Measurements from ENCODE around the gene LGALS7.
"Not testable (repeated sequence)": the region's sequence is repeated elsewhere in the genome, so short reads cannot be mapped to it uniquely, and the experiment has no call there.

The LGALS7 gene

DNA sequence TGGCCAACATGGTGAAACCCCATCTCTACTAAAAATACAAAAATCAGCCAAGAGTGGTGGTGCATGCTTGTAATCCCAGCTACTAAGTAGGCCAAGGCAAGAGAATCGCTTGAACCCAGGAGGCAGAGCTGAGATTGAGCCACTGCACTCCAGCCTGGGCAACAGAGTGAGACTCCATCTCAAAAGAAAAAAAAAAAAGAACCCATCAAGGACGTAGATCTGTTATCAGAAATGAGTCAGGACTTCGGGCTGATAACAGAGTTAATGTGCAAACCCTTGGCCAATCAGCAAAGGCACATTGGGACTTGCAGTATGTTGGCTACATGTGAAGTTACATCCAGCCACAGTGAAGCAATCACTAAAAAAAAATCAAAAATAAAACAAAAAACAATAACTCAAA lies 10.9 kb upstream of the LGALS7 start:
- Histone ChIP-seq H3K9me3 (ENCODE audit: severe bottlenecking) (no peaks in the 10 kb centered on the region), H3K4me1 (ENCODE audit: insufficient read depth, poor library complexity, severe bottlenecking) (peaks cover 15% of the 10 kb centered on the region), H3K27ac (ENCODE audit: poor library complexity, severe bottlenecking) (no peak overlapping the region), H3K4me3 (ENCODE audit: severe bottlenecking) (no peak overlapping the region), H3K27me3 (ENCODE audit: insufficient read depth, poor library complexity, severe bottlenecking) (no peaks in the 10 kb centered on the region), H3K36me3 (ENCODE audit: low read depth) (no peaks in the 10 kb centered on the region)
- DNase-seq (ENCODE audit: low spot score) (no peak), ATAC-seq (ENCODE audit: low read depth) (no peak)
- TF ChIP-seq, protein P1, sequence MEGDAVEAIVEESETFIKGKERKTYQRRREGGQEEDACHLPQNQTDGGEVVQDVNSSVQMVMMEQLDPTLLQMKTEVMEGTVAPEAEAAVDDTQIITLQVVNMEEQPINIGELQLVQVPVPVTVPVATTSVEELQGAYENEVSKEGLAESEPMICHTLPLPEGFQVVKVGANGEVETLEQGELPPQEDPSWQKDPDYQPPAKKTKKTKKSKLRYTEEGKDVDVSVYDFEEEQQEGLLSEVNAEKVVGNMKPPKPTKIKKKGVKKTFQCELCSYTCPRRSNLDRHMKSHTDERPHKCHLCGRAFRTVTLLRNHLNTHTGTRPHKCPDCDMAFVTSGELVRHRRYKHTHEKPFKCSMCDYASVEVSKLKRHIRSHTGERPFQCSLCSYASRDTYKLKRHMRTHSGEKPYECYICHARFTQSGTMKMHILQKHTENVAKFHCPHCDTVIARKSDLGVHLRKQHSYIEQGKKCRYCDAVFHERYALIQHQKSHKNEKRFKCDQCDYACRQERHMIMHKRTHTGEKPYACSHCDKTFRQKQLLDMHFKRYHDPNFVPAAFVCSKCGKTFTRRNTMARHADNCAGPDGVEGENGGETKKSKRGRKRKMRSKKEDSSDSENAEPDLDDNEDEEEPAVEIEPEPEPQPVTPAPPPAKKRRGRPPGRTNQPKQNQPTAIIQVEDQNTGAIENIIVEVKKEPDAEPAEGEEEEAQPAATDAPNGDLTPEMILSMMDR (IDR thresholded peaks at IDR 0.05; ENCODE audit: poor library complexity, severe bottlenecking) = no peak

DNA sequence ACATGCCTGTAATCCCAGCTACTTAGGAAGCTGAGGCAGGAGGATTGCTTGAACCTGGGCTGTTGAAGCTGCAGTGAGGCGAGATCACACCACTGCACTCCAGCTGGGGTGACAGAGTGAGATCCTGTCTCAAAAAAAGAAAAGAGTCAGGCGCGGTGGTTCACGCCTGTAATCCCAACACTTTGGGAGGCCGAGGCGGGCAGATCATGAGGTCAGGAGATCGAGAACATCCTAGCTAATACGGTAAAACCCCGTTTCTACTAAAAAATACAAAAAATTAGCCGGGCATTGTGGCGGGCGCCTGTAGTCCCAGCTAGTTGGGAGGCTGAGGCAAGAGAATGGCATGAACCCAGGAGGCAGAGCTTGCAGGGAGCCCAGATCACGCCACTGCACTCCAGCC lies 8.9 kb upstream of the LGALS7 start:
- not testable (repeated sequence) for H3K27me3 ChIP-seq (ENCODE audit: insufficient read depth, poor library complexity, severe bottlenecking); ATAC-seq (ENCODE audit: low read depth); H3K9me3 ChIP-seq (ENCODE audit: severe bottlenecking); H3K4me3 ChIP-seq (ENCODE audit: severe bottlenecking); H3K4me1 ChIP-seq (ENCODE audit: insufficient read depth, poor library complexity, severe bottlenecking); H3K27ac ChIP-seq (ENCODE audit: poor library complexity, severe bottlenecking); H3K36me3 ChIP-seq (ENCODE audit: low read depth); DNase-seq (ENCODE audit: low spot score)

DNA sequence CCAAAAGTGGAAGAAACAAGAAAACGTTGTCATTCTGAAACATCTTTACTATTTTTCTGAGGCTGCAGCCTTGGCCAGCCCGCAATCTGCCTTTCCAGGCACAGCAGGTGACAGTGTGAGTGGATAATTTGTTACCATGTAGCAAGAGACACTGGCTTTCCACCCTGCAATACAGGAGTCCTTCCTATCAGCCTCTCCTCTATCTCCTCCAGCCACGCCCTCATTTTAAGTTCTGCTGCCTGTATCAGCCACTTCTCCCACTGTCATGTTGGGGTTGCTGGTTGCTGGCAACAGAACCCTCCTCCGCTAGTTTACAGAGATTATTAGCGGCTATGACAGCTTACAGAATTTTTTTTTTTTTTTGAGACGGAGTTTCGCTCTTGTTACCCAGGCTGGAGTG lies 7.7 kb upstream of the LGALS7 start:
- Histone ChIP-seq H3K36me3 (ENCODE audit: low read depth) (no peaks in the 10 kb centered on the region), H3K27me3 (ENCODE audit: insufficient read depth, poor library complexity, severe bottlenecking) (no peaks in the 10 kb centered on the region), H3K27ac (ENCODE audit: poor library complexity, severe bottlenecking) (no peak overlapping the region), H3K4me1 (ENCODE audit: insufficient read depth, poor library complexity, severe bottlenecking) (peaks cover 2% of the 10 kb centered on the region), H3K4me3 (ENCODE audit: severe bottlenecking) (no peak overlapping the region), H3K9me3 (ENCODE audit: severe bottlenecking) (no peaks in the 10 kb centered on the region)
- DNase-seq (ENCODE audit: low spot score) (no peak), ATAC-seq (ENCODE audit: low read depth) (no peak)
- TF ChIP-seq, protein P1 (IDR thresholded peaks at IDR 0.05; ENCODE audit: poor library complexity, severe bottlenecking) = no peak

DNA sequence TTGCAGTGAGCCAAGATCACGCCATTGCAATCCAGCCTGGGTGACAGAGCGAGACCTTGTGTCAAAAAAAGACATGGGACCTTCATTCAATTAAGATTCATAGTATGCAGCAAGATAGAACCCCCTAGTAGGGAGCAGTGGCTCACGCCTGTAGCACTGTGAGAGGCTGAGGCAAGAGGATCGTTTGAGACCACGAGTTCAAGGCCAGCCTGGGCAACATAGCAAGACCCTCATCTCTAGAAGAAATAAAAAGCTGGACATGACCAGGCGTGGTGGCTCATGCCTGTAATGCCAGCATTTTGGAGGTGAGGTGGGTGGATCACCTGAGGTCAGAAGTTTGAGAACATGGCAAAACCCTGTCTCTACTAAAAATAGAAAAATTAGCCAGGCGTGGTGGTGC lies 7.1 kb upstream of the LGALS7 start:
- H3K27ac ChIP-seq (ENCODE audit: poor library complexity, severe bottlenecking) = no peak overlapping the region
- no peak overlapping the region for H3K4me3 ChIP-seq (ENCODE audit: severe bottlenecking)
- DNase-seq (ENCODE audit: low spot score) (no peak), ATAC-seq (ENCODE audit: low read depth) (no peak)
- H3K4me1 ChIP-seq (ENCODE audit: insufficient read depth, poor library complexity, severe bottlenecking) = peaks cover 7% of the 10 kb centered on the region
- no peaks in the 10 kb centered on the region for H3K27me3 ChIP-seq (ENCODE audit: insufficient read depth, poor library complexity, severe bottlenecking)
- no peaks in the 10 kb centered on the region for H3K36me3 ChIP-seq (ENCODE audit: low read depth)
- TF ChIP-seq, protein P1 (IDR thresholded peaks at IDR 0.05; ENCODE audit: poor library complexity, severe bottlenecking) = no peak
- H3K9me3 ChIP-seq (ENCODE audit: severe bottlenecking) = no peaks in the 10 kb centered on the region

DNA sequence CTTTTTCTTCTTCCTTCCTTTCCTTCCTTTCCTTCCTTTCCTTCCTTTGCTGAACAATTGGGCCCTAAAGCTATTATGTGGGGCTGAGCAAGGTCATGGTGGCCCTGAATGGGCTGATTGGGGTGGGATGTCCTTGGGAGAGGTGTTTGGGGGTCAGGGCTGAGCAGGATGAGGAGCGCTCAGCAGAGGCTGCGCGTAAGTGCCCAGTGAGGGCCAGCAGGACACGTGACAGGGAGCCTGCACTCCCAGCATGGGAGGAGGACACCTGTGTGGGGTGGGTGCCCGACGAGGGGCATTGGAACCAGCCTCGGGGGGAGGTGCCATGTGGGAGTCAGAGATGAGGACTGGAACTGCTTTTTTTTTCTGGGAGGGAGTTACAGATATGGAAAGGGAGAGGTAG lies 5.4 kb upstream of the LGALS7 start:
- Histone ChIP-seq H3K27ac (ENCODE audit: poor library complexity, severe bottlenecking) (no peak overlapping the region), H3K9me3 (ENCODE audit: severe bottlenecking) (no peaks in the 10 kb centered on the region), H3K27me3 (ENCODE audit: insufficient read depth, poor library complexity, severe bottlenecking) (no peaks in the 10 kb centered on the region), H3K36me3 (ENCODE audit: low read depth) (no peaks in the 10 kb centered on the region), H3K4me3 (ENCODE audit: severe bottlenecking) (no peak overlapping the region), H3K4me1 (ENCODE audit: insufficient read depth, poor library complexity, severe bottlenecking) (peaks cover 15% of the 10 kb centered on the region)
- TF ChIP-seq, protein P1 (IDR thresholded peaks at IDR 0.05; ENCODE audit: poor library complexity, severe bottlenecking) = no peak
- no peak for DNase-seq (ENCODE audit: low spot score)
- no peak for ATAC-seq (ENCODE audit: low read depth)

Data from RWPE2 (cell line).